GM20000 (cell line): Measurements from ENCODE around the gene WDR6.

Experiments
- DNase-seq: peaks from one replicate; pipeline ENCODE4 v3.0.0; 2012; ENCODE audit warnings: low spot score
- CTCF ChIP-seq: IDR thresholded peaks from 2 replicates; pipeline ENCODE4 v1.5.1; 2012; ENCODE audit warnings: mild to moderate bottlenecking, control low read depth; ENCODE audit errors: extremely low read depth, missing control alignments

Gene WDR6

GRCh38 chr3:49016414-49017228 lies 9.4 kb downstream of the WDR6 start:
- no peak for TF ChIP-seq CTCF

GRCh38 chr3:49017229-49017970 lies 10.2 kb downstream of the WDR6 start:
- TF ChIP-seq CTCF = no peak
- peak; percentile 34 for DNase-seq

More at GRCh38 chr3:49016414-49017228, 9.4 kb downstream of the WDR6 start:
- no peak for DNase-seq

GRCh38 chr3:49017971-49018706 lies 10.9 kb downstream of the WDR6 start, which contains the start of gene DALRD3:
DALRD3 (minus strand) TSS chr3:49018580; CDS start chr3:49018564, 16 bp downstream.
- DNase-seq = peak; percentile 91
- TF ChIP-seq CTCF = no peak

GRCh38 chr3:49018707-49019006 lies 11.5 kb downstream of the WDR6 start:
- DNase-seq = no peak
- TF ChIP-seq CTCF = no peak

DNA sequence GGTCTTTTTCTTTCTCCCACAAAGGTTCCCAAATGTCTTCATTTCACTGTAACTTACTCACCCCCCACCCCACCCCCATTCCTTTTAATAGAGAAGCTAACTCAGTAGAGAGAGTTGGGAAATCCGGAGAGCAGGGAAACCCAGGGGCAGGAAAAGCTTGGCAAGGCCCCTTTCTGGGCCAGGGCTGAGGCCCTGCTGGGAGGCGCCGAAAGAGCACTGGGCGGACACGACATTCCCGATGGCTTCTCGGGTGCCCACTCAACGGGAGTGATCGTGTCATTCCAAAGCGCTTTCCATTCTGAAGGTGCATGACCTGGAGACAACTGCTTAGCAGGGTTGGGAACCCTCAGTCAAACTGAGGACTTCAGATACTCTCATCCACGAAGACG lies 12.7 kb downstream of the WDR6 start:
- TF ChIP-seq CTCF = no peak
- DNase-seq = no peak

DNA sequence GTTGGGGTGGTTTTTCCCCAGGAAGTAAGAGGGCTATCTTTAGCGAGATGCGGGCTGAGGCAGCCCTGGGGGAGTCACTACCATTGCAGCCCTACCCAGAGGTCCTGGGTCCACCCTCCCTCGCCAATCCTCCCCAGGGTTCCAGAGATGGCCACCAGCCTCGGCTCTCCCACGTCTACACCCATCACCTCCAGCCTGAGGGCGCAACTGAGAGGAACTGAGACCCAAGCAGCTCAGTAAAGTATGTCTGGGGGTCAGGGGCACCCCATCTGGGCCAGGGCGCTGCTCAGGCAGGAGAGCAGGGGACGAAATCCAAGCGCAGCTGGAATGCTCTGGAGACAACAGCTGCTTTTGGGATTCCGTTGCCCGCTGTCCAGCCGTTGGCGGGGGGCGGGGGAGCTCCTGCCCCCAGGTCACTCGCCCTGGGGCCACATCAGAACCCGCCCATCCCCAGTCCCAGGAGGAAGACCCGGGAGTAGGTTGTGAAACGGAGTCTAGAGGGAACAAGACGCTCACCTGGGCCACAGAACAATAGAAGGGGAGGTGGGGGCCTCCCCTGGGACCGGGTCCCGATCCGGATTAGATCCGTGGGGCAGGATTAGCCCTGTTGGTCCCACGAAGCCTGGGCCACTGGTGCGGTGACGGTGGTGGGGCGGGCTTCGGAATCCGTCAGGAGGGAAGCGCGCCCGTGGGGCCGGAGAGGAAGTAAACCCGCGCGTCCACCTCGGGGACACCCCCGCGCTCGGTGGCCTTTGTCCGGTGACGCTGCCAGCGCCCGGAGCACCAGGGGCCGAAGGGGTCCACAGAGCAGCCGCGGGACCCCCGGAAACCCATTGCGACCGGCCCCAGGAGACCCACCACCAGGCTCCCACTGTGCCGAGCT lies 13.4 kb downstream of the WDR6 start:
- no peak for TF ChIP-seq CTCF
- DNase-seq = peak; percentile 76
